CD4-positive, alpha-beta T cell treated with Interleukin-15 for 4 hours (primary cell): ENCODE measurements around the gene MCF2L2.
"Not testable (repeated sequence)": the region's sequence is repeated elsewhere in the genome, so short reads cannot be mapped to it uniquely, and the experiment has no call there.

Experiments
- DNase-seq: peaks from one replicate; pipeline ENCODE4 v3.0.0-alpha.2; 2020; ENCODE audit warnings: low spot score

MCF2L2 gene

GRCh38 chr3:183428447-183429211 is at the start of gene MCF2L2:
MCF2L2 (minus strand) TSS chr3:183428619; CDS start chr3:183427977, 642 bp downstream.
- DNase-seq = peak; percentile 72

GRCh38 chr3:183477801-183478456 is 49.5 kb upstream of the MCF2L2 start:
- DNase-seq = no peak

GRCh38 chr3:183475764-183476162 is 47.3 kb upstream of the MCF2L2 start:
- not testable (repeated sequence) for DNase-seq

GRCh38 chr3:183475016-183475763 is 46.8 kb upstream of the MCF2L2 start:
- no peak for DNase-seq

GRCh38 chr3:183473969-183474368 is 45.5 kb upstream of the MCF2L2 start:
- DNase-seq = no peak

GRCh38 chr3:183472155-183472554 is 43.7 kb upstream of the MCF2L2 start:
- no peak for DNase-seq

- no peak for DNase-seq
Observed at GRCh38 chr3:183468424-183468823, 40.0 kb upstream of the MCF2L2 start.

GRCh38 chr3:183466575-183466974 is 38.2 kb upstream of the MCF2L2 start:
- DNase-seq = no peak

- DNase-seq = not testable (repeated sequence)
Observed at GRCh38 chr3:183465710-183466109, 37.3 kb upstream of the MCF2L2 start.

GRCh38 chr3:183464480-183464879 is 36.1 kb upstream of the MCF2L2 start:
- DNase-seq = no peak

GRCh38 chr3:183460081-183461055 is 31.9 kb upstream of the MCF2L2 start:
- no peak for DNase-seq

GRCh38 chr3:183455089-183455488 is 26.7 kb upstream of the MCF2L2 start:
- DNase-seq = no peak

- DNase-seq = no peak
Observed at GRCh38 chr3:183454064-183454463, 25.6 kb upstream of the MCF2L2 start.

GRCh38 chr3:183449791-183450190 is 21.4 kb upstream of the MCF2L2 start:
- DNase-seq = no peak

- DNase-seq = no peak
Observed at GRCh38 chr3:183449391-183449790, 21.0 kb upstream of the MCF2L2 start.

- DNase-seq = no peak
Observed at GRCh38 chr3:183448369-183449128, 20.1 kb upstream of the MCF2L2 start.

- DNase-seq = peak; percentile 74
Observed at GRCh38 chr3:183447206-183448001, 19.0 kb upstream of the MCF2L2 start.

- DNase-seq = no peak
Observed at GRCh38 chr3:183446838-183447205, 18.4 kb upstream of the MCF2L2 start.

- DNase-seq = no peak
Observed at GRCh38 chr3:183444748-183445147, 16.3 kb upstream of the MCF2L2 start.
